Astrocyte (in vitro differentiated cells and primary cell): ENCODE measurements around the gene ADAMTSL2. TPM values are rescaled to one million over a fixed set of nuclear protein-coding genes. Genes with fewer than 3 reads are reported as not detected.

Experiments
- DNase-seq: peaks from one replicate; pipeline ENCODE4 v3.0.0-alpha.2; 2010; ENCODE audit warnings: low read depth
- FAIRE-seq: peaks from 2 replicates; lab custom pipeline; 2011; peaks lifted over from hg19 to GRCh38; lab: Jason Lieb, UNC
- H2AFZ ChIP-seq: 2 replicates; pipeline ENCODE4 v1.6.0; 2012; ENCODE audit warnings: low read depth, low read length, inconsistent platforms
- H3K27ac ChIP-seq: 2 replicates; pipeline ENCODE4 v1.5.1; 2011; ENCODE audit warnings: low read depth, low read length, inconsistent platforms
- H3K27me3 ChIP-seq: 2 replicates; pipeline ENCODE4 v1.6.0; 2011; ENCODE audit warnings: low read length, inconsistent platforms; ENCODE audit not compliant: insufficient read depth
- H3K36me3 ChIP-seq: 2 replicates; pipeline ENCODE4 v1.5.1; 2011; ENCODE audit warnings: low read length, inconsistent platforms; ENCODE audit not compliant: insufficient read depth
- H3K4me1 ChIP-seq: 2 replicates; pipeline ENCODE4 v1.5.1; 2011; ENCODE audit warnings: low read length, inconsistent platforms; ENCODE audit not compliant: insufficient read depth
- H3K4me2 ChIP-seq: 2 replicates; pipeline ENCODE4 v1.6.0; 2012; ENCODE audit warnings: low read length, inconsistent platforms
- H3K4me3 ChIP-seq: 2 replicates; pipeline ENCODE4 v1.5.1; 2011; ENCODE audit warnings: low read depth, mild to moderate bottlenecking, low read length, inconsistent platforms; ENCODE audit not compliant: insufficient read depth
- H3K79me2 ChIP-seq: 2 replicates; pipeline ENCODE4 v1.6.0; 2012; ENCODE audit warnings: mild to moderate bottlenecking, low read length, inconsistent platforms; ENCODE audit not compliant: insufficient read depth
- H3K9ac ChIP-seq: 2 replicates; pipeline ENCODE4 v1.6.0; 2012; ENCODE audit warnings: mild to moderate bottlenecking, low read length, inconsistent platforms
- H3K9me3 ChIP-seq: 2 replicates; pipeline ENCODE4 v1.5.1; 2012; ENCODE audit warnings: low read depth, mild to moderate bottlenecking, low read length, inconsistent platforms; ENCODE audit not compliant: insufficient read depth
- H4K20me1 ChIP-seq: 2 replicates; pipeline ENCODE4 v1.6.0; 2012; ENCODE audit warnings: low read length, inconsistent platforms; ENCODE audit not compliant: insufficient read depth
- H3K27ac Mint-ChIP-seq: one replicate; pipeline ENCODE4 v1.8.0; 2021; ENCODE audit warnings: mild to moderate bottlenecking, mixed read lengths; ENCODE audit not compliant: unreplicated experiment
- H3K27me3 Mint-ChIP-seq: one replicate; pipeline ENCODE4 v1.8.0; 2021; ENCODE audit warnings: low read depth, mixed read lengths; ENCODE audit not compliant: unreplicated experiment
- H3K36me3 Mint-ChIP-seq: one replicate; pipeline ENCODE4 v1.8.0; 2021; ENCODE audit warnings: low read depth, mixed read lengths; ENCODE audit not compliant: unreplicated experiment
- H3K4me1 Mint-ChIP-seq: one replicate; pipeline ENCODE4 v1.8.0; 2021; ENCODE audit warnings: low read depth, mixed read lengths; ENCODE audit not compliant: unreplicated experiment
- H3K4me3 Mint-ChIP-seq: one replicate; pipeline ENCODE4 v1.8.0; 2021; ENCODE audit warnings: mild to moderate bottlenecking, moderate library complexity, mixed read lengths; ENCODE audit not compliant: unreplicated experiment
- H3K9me3 Mint-ChIP-seq: one replicate; pipeline ENCODE4 v1.8.0; 2021; ENCODE audit warnings: mild to moderate bottlenecking, mixed read lengths; ENCODE audit not compliant: unreplicated experiment
- EZH2 ChIP-seq: IDR thresholded peaks from 2 replicates; pipeline ENCODE4 v1.6.1; 2012; ENCODE audit warnings: mild to moderate bottlenecking, low read length, inconsistent platforms; ENCODE audit not compliant: insufficient read depth
- total RNA-seq: library from RNA; stranded (reverse); gene quantifications from 2 replicates; pipeline ENCODE4 v1.2.1, GENCODE V29; 2021
- TF ChIP-seq, protein P1 (sequence below): IDR thresholded peaks from 2 replicates; pipeline ENCODE4 v1.5.1; 2011; ENCODE audit warnings: low read depth, mild to moderate bottlenecking, inconsistent platforms, low read length, moderate library complexity; ENCODE audit not compliant: insufficient read depth

Gene ADAMTSL2
- total RNA-seq, 1 donor from 2014 or later: 0.52 TPM

DNA sequence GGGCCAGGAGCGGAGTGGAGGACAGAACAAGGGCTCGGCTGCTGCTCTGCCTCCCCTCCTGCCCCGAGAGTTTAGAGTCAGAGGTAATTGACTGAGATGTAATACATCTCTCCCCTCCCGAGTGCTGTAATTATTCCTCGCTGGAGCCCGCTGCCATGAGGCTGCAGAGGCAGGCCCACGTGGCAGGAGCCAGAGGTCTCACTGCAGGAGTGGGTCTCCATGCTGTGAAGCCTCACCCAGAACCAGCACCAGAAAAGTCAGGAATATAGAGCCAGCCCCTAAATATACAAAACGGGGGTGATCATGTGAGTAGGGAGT is 72.2 kb downstream of the ADAMTSL2 start:
- no peaks in the 10 kb centered on the region for H3K36me3 ChIP-seq
- FAIRE-seq (no peak), DNase-seq (no peak)
- no peak overlapping the region for H3K4me2 ChIP-seq
- TF ChIP-seq, protein P1, sequence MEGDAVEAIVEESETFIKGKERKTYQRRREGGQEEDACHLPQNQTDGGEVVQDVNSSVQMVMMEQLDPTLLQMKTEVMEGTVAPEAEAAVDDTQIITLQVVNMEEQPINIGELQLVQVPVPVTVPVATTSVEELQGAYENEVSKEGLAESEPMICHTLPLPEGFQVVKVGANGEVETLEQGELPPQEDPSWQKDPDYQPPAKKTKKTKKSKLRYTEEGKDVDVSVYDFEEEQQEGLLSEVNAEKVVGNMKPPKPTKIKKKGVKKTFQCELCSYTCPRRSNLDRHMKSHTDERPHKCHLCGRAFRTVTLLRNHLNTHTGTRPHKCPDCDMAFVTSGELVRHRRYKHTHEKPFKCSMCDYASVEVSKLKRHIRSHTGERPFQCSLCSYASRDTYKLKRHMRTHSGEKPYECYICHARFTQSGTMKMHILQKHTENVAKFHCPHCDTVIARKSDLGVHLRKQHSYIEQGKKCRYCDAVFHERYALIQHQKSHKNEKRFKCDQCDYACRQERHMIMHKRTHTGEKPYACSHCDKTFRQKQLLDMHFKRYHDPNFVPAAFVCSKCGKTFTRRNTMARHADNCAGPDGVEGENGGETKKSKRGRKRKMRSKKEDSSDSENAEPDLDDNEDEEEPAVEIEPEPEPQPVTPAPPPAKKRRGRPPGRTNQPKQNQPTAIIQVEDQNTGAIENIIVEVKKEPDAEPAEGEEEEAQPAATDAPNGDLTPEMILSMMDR: no peak
- TF ChIP-seq EZH2: no peak
- no peaks in the 10 kb centered on the region for H3K9me3 ChIP-seq
- H3K79me2 ChIP-seq: no peaks in the 10 kb centered on the region
- peaks cover 33% of the 10 kb centered on the region for H3K27me3 ChIP-seq
- H3K9ac ChIP-seq: no peak overlapping the region
- no peak overlapping the region for H2AFZ ChIP-seq
- H3K27ac ChIP-seq: no peak overlapping the region
- no peak overlapping the region for H3K27ac Mint-ChIP-seq
- H3K4me1 Mint-ChIP-seq: no peaks in the 10 kb centered on the region
- no peaks in the 10 kb centered on the region for H3K4me1 ChIP-seq
- H3K9me3 Mint-ChIP-seq: no peaks in the 10 kb centered on the region
- peaks cover 1% of the 10 kb centered on the region for H3K36me3 Mint-ChIP-seq
- H3K4me3 Mint-ChIP-seq: no peak overlapping the region
- H3K27me3 Mint-ChIP-seq: peaks cover 83% of the 10 kb centered on the region
- no peak overlapping the region for H3K4me3 ChIP-seq
- H4K20me1 ChIP-seq: no peaks in the 10 kb centered on the region

DNA sequence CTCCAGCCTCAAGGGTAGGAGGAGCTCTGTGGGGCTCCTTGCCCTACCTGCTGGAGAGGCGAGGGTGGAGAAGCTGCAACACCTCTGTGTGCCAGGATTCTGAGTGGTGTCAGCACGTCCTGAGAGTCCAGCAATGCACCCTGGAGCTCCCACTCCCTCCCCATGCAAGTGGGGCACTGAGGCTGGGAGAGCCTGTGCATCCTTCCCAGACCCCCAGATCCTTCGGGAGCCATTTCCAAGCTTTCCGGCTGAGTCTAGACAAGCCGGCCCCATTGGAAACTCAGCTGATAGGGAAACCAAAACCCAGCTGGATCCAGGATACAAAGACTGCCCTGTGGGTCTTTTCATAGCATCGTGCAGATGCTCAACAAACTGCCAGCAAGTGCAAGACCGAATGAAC is 72.9 kb downstream of the ADAMTSL2 start:
- no peaks in the 10 kb centered on the region for H3K4me1 Mint-ChIP-seq

DNA sequence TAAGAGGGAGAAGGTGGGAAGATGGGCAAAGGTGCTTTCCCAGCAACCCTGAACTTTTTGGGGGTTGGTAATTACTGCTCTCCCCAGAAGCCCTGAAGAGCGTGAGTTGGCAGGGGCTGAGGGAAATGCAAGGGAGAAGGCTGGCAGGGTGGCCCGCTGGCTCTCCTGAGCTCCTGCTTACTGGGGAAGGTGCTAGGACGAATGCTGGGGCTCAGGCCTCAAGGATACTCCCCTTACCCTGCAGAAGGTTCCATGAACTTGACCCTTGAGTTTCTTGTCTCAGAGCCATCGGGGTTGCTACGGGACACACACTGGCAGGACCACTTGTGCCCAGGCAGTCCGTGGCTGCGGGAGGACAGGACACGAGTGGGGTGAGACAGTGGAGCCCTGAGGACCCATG is 73.5 kb downstream of the ADAMTSL2 start:
- Mint-ChIP-seq H3K27ac (no peak overlapping the region), H3K4me1 (no peaks in the 10 kb centered on the region), H3K36me3 (peaks cover 1% of the 10 kb centered on the region), H3K9me3 (peaks cover 2% of the 10 kb centered on the region), H3K4me3 (no peak overlapping the region), H3K27me3 (peaks cover 87% of the 10 kb centered on the region)
- TF ChIP-seq, protein P1: no peak
- no peak for TF ChIP-seq EZH2
- Histone ChIP-seq H3K27ac (no peak overlapping the region), H3K4me3 (no peak overlapping the region), H3K4me1 (no peaks in the 10 kb centered on the region), H3K4me2 (no peak overlapping the region), H4K20me1 (no peaks in the 10 kb centered on the region), H2AFZ (no peak overlapping the region), H3K27me3 (peaks cover 36% of the 10 kb centered on the region), H3K79me2 (no peaks in the 10 kb centered on the region), H3K9me3 (no peaks in the 10 kb centered on the region), H3K36me3 (no peaks in the 10 kb centered on the region), H3K9ac (no peak overlapping the region)
- no peak for FAIRE-seq
- DNase-seq: no peak

More for the DNA sequence above, 72.9 kb downstream of the ADAMTSL2 start:
- H3K4me3 ChIP-seq: no peak overlapping the region
- DNase-seq (no peak), FAIRE-seq (no peak)
- TF ChIP-seq, protein P1: no peak
- no peak for TF ChIP-seq EZH2
- no peak overlapping the region for H3K4me3 Mint-ChIP-seq
- peaks cover 86% of the 10 kb centered on the region for H3K27me3 Mint-ChIP-seq
- peaks cover 1% of the 10 kb centered on the region for H3K36me3 Mint-ChIP-seq
- H3K27ac Mint-ChIP-seq: no peak overlapping the region
- no peak overlapping the region for H3K4me2 ChIP-seq
- H3K9me3 ChIP-seq: no peaks in the 10 kb centered on the region
- H3K4me1 ChIP-seq: no peaks in the 10 kb centered on the region
- H3K9me3 Mint-ChIP-seq: peaks cover 2% of the 10 kb centered on the region
- H3K27ac ChIP-seq: no peak overlapping the region
- peaks cover 38% of the 10 kb centered on the region for H3K27me3 ChIP-seq
- H2AFZ ChIP-seq: no peak overlapping the region
- H3K9ac ChIP-seq: no peak overlapping the region
- H4K20me1 ChIP-seq: no peaks in the 10 kb centered on the region
- no peaks in the 10 kb centered on the region for H3K36me3 ChIP-seq
- H3K79me2 ChIP-seq: no peaks in the 10 kb centered on the region
